PFSK-1 (cell line): ENCODE results near the gene ZSCAN29.

Source experiments
- FOXP2 ChIP-seq: optimal IDR thresholded peaks from 2 replicates; pipeline ENCODE3; 2011; ENCODE audit warnings: borderline replicate concordance, control low read depth, inconsistent platforms; ENCODE audit not compliant: insufficient read depth; ENCODE audit errors: extremely low read length, extremely low read depth
- POLR2AphosphoS5 ChIP-seq: IDR thresholded peaks from 2 replicates; pipeline ENCODE4 v1.6.1; 2012; ENCODE audit warnings: low read depth, mild to moderate bottlenecking, control low read depth, low read length, moderate library complexity
- REST ChIP-seq, 2 experiments: IDR thresholded peaks; 2 replicates each; pipeline versions ENCODE4 v1.6.1 to v1.8.0; 2011 to 2012; ENCODE audit warnings: low read depth in 2 of 2, low read length in 2 of 2, control low read depth in 1 of 2, inconsistent platforms in 1 of 2, mild to moderate bottlenecking in 1 of 2, moderate library complexity in 1 of 2; ENCODE audit not compliant: insufficient read depth in 1 of 2
- SIN3A ChIP-seq: IDR thresholded peaks from 2 replicates; pipeline ENCODE4 v1.6.1; 2012; ENCODE audit warnings: mild to moderate bottlenecking, low read length, moderate library complexity, borderline replicate concordance; ENCODE audit not compliant: insufficient read depth
- TAF1 ChIP-seq: IDR thresholded peaks from 2 replicates; pipeline ENCODE4 v1.6.1; 2012; ENCODE audit warnings: low read length, control low read depth, borderline replicate concordance; ENCODE audit not compliant: insufficient read depth

The ZSCAN29 gene

GRCh38 chr15:43378601-43379000 lies 7.8 kb upstream of the ZSCAN29 start:
- TF ChIP-seq FOXP2 (no peak), SIN3A (no peak), TAF1 (no peak), POLR2AphosphoS5 (no peak), REST (IDR thresholded peaks at IDR 0.05; ENCODE audit: insufficient read depth in 1 of 2, low read depth in 2 of 2, low read length in 2 of 2) (no peak)

GRCh38 chr15:43376017-43376705 lies 5.3 kb upstream of the ZSCAN29 start:
- TF ChIP-seq TAF1 (no peak), POLR2AphosphoS5 (no peak), SIN3A (no peak), REST (IDR thresholded peaks at IDR 0.05; ENCODE audit: insufficient read depth in 1 of 2, low read depth in 2 of 2, low read length in 2 of 2) (no peak), FOXP2 (no peak)

GRCh38 chr15:43370310-43370974 lies 401 bp downstream of the ZSCAN29 start:
- TF ChIP-seq SIN3A (no peak), FOXP2 (no peak), TAF1 (no peak), POLR2AphosphoS5 (no peak), REST (IDR thresholded peaks at IDR 0.05; ENCODE audit: insufficient read depth in 1 of 2, low read depth in 2 of 2, low read length in 2 of 2) (peak; percentile 73 to 85; a peak in 3 of 4 replicates)

- TF ChIP-seq TAF1 (no peak), REST (IDR thresholded peaks at IDR 0.05; ENCODE audit: insufficient read depth in 1 of 2, low read depth in 2 of 2, low read length in 2 of 2) (no peak), POLR2AphosphoS5 (no peak), SIN3A (no peak), FOXP2 (no peak)
Measured at GRCh38 chr15:43361313-43361903, 9.4 kb downstream of the ZSCAN29 start.

GRCh38 chr15:43360821-43361220 lies 10.0 kb downstream of the ZSCAN29 start:
- TF ChIP-seq FOXP2 (no peak), REST (IDR thresholded peaks at IDR 0.05; ENCODE audit: insufficient read depth in 1 of 2, low read depth in 2 of 2, low read length in 2 of 2) (no peak), SIN3A (no peak)
